Osteocyte (in vitro differentiated cells): Measurements from ENCODE around the gene PLCB2. TPM values are rescaled to one million over a fixed set of nuclear protein-coding genes. Genes with fewer than 3 reads are reported as not detected.

Experiments used
- DNase-seq: peaks from one replicate; pipeline ENCODE4 v3.0.0; 2021; ENCODE audit warnings: mixed read lengths; ENCODE audit not compliant: unreplicated experiment; ENCODE audit errors: extremely low spot score
- H3K27ac Mint-ChIP-seq: one replicate; pipeline ENCODE4 v1.8.0; 2021; ENCODE audit warnings: mild to moderate bottlenecking, mixed read lengths; ENCODE audit not compliant: unreplicated experiment
- H3K27me3 Mint-ChIP-seq: one replicate; pipeline ENCODE4 v1.8.0; 2021; ENCODE audit warnings: mixed read lengths; ENCODE audit not compliant: unreplicated experiment
- H3K36me3 Mint-ChIP-seq: one replicate; pipeline ENCODE4 v1.8.0; 2021; ENCODE audit warnings: mixed read lengths; ENCODE audit not compliant: unreplicated experiment
- H3K4me1 Mint-ChIP-seq: one replicate; pipeline ENCODE4 v1.8.0; 2021; ENCODE audit warnings: mixed read lengths; ENCODE audit not compliant: unreplicated experiment
- H3K4me3 Mint-ChIP-seq: one replicate; pipeline ENCODE4 v1.8.0; 2021; ENCODE audit warnings: mild to moderate bottlenecking, moderate library complexity, mixed read lengths; ENCODE audit not compliant: unreplicated experiment
- H3K9me3 Mint-ChIP-seq: one replicate; pipeline ENCODE4 v1.8.0; 2021; ENCODE audit warnings: mixed read lengths; ENCODE audit not compliant: unreplicated experiment
- total RNA-seq: library from RNA; stranded (reverse); gene quantifications from 2 replicates; pipeline ENCODE4 v1.2.1, GENCODE V29; 2021
- TF ChIP-seq, protein P1 (sequence below): fragments of 200-600 bp; sonication (generic); IDR thresholded peaks from 2 replicates; pipeline ENCODE4 v1.5.0; 2021; ENCODE audit warnings: antibody characterized with exemption, mild to moderate bottlenecking, moderate library complexity

The PLCB2 gene
- total RNA-seq, 1 donor from 2014 or later: 0.40 TPM

DNA sequence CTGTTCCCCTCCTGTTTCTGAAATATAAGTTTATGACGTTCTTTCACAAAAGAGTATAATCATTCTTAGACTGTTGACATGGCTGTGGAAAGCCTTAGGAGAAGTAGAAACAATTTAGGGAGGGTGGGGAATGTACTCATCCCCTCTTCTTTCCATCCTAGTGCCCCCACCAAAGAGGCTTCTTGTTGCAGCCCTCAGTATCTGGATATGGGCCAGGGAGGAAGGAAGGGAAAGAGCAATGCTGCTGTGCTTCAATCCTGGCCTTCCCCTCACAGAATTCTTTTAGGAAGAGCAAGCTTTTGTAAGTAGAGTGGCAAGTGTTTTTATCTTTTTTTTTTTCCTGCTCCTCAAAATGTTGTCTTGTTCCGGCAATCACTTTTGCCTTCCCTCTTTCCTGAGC lies 17.5 kb upstream of the PLCB2 start:
- TF ChIP-seq, protein P1, sequence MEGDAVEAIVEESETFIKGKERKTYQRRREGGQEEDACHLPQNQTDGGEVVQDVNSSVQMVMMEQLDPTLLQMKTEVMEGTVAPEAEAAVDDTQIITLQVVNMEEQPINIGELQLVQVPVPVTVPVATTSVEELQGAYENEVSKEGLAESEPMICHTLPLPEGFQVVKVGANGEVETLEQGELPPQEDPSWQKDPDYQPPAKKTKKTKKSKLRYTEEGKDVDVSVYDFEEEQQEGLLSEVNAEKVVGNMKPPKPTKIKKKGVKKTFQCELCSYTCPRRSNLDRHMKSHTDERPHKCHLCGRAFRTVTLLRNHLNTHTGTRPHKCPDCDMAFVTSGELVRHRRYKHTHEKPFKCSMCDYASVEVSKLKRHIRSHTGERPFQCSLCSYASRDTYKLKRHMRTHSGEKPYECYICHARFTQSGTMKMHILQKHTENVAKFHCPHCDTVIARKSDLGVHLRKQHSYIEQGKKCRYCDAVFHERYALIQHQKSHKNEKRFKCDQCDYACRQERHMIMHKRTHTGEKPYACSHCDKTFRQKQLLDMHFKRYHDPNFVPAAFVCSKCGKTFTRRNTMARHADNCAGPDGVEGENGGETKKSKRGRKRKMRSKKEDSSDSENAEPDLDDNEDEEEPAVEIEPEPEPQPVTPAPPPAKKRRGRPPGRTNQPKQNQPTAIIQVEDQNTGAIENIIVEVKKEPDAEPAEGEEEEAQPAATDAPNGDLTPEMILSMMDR: no peak
- peaks cover 8% of the 10 kb centered on the region for H3K36me3 Mint-ChIP-seq
- peak overlapping the region; percentile 92 for H3K27ac Mint-ChIP-seq
- no peaks in the 10 kb centered on the region for H3K27me3 Mint-ChIP-seq
- H3K4me3 Mint-ChIP-seq: peak overlapping the region; percentile 82
- H3K9me3 Mint-ChIP-seq: no peaks in the 10 kb centered on the region
- no peak for DNase-seq
- peaks cover 75% of the 10 kb centered on the region for H3K4me1 Mint-ChIP-seq

DNA sequence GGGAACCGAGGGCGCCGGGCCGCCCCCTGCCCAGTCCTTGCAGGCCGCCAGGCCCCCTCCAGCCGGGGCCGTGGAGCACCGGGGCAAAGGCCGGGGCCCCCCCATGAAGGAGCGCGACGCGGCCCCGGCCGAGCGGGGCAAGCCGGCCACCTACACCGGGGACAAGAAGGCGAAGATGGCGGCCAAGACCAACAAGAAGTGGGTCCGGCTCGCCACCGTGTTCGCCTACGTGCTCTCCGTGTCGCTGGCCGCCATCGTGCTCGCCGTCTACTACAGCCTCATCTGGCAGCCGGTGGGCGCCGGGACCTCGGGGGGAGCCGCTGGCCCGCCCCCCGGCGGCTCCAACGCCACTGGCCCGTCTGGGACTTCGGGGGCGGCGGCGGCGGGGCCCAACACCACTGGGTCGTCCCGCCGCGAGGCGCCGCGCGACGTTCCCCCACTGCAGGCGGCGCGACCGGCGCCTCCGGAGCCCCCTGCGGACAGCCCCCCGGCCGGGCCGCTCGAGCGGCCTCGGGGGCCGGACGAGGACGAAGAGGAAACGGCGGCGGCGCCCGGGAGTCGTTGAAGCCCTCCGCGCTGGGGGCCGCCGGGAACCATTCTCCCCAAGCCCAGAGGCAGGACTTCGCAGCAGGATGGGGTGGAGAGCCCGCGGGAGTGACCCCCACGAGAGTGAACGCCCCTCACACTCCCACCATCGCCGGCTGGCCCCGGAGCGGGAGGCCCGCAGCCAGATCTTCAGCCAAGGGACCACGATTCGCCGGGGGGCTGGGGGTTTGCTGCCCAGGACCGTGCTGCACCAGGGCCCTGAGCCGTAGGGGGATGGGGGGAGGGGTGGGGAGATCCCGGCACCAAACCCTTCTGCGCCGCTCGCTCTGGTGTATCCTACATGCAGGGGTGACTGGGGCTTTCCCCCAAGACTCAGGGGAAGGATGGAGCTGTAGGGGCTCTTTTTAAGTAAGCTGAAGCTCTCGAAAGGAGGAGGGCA lies 16.5 kb upstream of the PLCB2 start:
- DNase-seq: no peak
- Mint-ChIP-seq H3K36me3 (peaks cover 8% of the 10 kb centered on the region), H3K9me3 (no peaks in the 10 kb centered on the region), H3K4me1 (peaks cover 66% of the 10 kb centered on the region), H3K4me3 (peak overlapping the region; percentile 82), H3K27ac (peak overlapping the region; percentile 92), H3K27me3 (no peaks in the 10 kb centered on the region)
- TF ChIP-seq, protein P1: no peak

DNA sequence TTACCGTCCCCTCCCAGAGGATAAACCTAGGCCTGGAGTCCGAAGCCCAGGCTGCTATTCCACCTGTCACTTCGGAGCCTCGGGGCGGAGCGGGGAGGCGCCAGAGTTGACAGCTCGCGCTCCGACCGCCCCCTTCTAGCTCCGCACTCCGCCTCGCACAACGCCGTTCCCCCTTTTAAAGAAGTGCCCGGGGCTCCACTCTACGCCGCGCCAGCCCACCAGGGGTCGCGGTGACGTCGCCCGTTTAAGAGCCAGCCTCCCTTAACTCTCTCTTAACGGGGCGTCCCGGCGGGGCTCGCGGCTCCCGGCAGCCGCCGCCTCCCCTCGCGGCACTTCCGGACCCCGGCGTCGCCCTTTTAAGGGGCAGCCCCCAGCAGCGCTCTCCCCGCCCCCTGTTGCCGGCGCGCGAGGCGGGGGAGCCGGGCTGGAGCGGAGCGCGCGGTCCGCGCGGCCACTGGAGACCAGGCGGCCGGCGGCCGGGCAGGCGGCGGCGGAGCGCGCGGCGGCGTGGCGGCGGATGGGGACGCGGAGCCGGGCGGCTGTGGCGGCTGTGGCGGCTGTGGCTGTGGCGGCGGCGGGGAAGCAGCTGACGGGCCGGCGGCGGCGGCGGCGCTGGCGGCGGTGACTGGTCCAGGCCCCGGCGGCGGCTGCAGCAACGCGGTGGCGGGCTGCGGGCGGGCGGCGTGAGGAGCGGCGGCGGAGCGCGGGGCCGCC lies 15.7 kb upstream of the PLCB2 start, which contains the start of gene INAFM2:
Gene INAFM2, plus strand, starts transcription at position 454 of the 714 bp plus-strand sequence. CDS start 364 bp downstream, outside the sequence.
- Mint-ChIP-seq H3K4me1 (peaks cover 57% of the 10 kb centered on the region), H3K27me3 (no peaks in the 10 kb centered on the region), H3K9me3 (no peaks in the 10 kb centered on the region), H3K4me3 (peak within 1 kb of the TSS; percentile 82), H3K27ac (peak within 1 kb of the TSS; percentile 91), H3K36me3 (peaks cover 8% of the 10 kb centered on the region)
- peak; percentile 97 for DNase-seq
- TF ChIP-seq, protein P1: peak; percentile 66

DNA sequence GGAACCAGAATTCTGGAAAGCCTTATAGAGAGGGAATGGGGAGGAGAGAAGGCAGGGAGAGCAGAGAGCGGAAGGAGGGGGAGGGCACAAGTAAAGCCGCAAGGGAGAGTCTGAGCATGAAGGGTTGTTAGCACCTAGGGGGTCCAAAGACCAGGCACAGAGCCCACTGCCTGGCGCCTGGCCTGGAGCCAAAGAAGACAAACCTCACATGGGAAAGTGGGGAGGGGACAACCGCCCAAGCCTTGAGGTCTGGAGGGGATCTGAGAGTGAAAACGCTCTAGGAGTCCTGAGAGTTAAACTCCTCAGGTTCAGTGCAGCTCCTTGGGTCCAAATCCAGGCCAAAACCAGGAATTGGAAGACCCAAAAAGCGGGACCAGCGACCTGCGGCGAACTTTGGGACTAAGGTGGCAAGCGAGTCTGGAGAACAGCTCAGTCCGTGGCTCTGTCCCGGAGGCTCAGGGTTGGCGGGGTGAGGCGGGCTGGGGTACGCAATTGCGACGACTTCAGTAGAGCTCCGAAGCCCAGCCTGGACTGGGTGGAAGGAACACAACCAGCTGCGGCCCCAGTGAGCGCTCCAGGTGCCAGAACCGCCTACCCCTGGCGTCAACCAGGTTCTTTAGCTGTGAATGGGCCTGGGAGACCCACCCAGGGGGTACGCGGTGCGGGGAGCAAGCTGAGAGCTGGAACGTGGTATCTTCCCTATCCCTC lies 14.9 kb upstream of the PLCB2 start:
- Mint-ChIP-seq H3K36me3 (peaks cover 8% of the 10 kb centered on the region), H3K9me3 (no peaks in the 10 kb centered on the region), H3K4me1 (peaks cover 50% of the 10 kb centered on the region), H3K27me3 (no peaks in the 10 kb centered on the region), H3K27ac (peak overlapping the region; percentile 91), H3K4me3 (peak overlapping the region; percentile 76)
- no peak for DNase-seq
- TF ChIP-seq, protein P1: no peak
